Posterior cingulate gyrus (tissue), 11 donors: ENCODE results near the gene MOCS2.

Experiments used
- DNase-seq, 10 donors: peaks; one replicate each; pipeline versions ENCODE4 v3.0.0 to v3.0.0-alpha.2; 2020 to 2021; ENCODE audit warnings: mixed read lengths in 3 of 10
- intact Hi-C: fragments of 100-400 bp; cut with DNase I; formaldehyde crosslinking; loops from one replicate; pipeline ENCODE4 v1.15.1; 2023

The MOCS2 gene

GRCh38 chr5:53095931-53096525 is 13.5 kb downstream of the MOCS2 start:
- intact Hi-C loops = loop anchor here (1.0 to 10.0 kb wide), 2 partner anchors 111 to 148 kb away; partner anchors contain the start of gene ITGA2
- peak in 5 of 10 donors; percentile 28 to 72 (median 66) for DNase-seq

- intact Hi-C loops = loop anchor here (10.0 kb wide), 1 partner anchor 110 kb away; the partner anchor contains the start of gene ITGA2
- DNase-seq = peak in 5 of 10 donors; percentile 10 to 83 (median 26)
These were observed 14.3 kb downstream of the MOCS2 start for GRCh38 chr5:53095217-53095616.

GRCh38 chr5:53092242-53092641 is 17.3 kb downstream of the MOCS2 start:
- no peak for DNase-seq
- intact Hi-C loops = loop anchor here (10.0 kb wide), 1 partner anchor 107 kb away; the partner anchor contains the start of gene ITGA2

GRCh38 chr5:53091289-53091688 is 18.3 kb downstream of the MOCS2 start:
- intact Hi-C loops = loop anchor here (10.0 kb wide), 1 partner anchor 106 kb away; the partner anchor contains the start of gene ITGA2
- DNase-seq = no peak

- DNase-seq = no peak
- intact Hi-C loops = loop anchor here (10.0 kb wide), 1 partner anchor 105 kb away; the partner anchor contains the start of gene ITGA2
These were observed 19.3 kb downstream of the MOCS2 start for GRCh38 chr5:53090229-53090628.

- DNase-seq = no peak
- intact Hi-C loops = no loop called here
These were observed 20.0 kb downstream of the MOCS2 start for GRCh38 chr5:53089481-53089991.

- DNase-seq = peak in 9 of 10 donors; percentile 10 to 90 (median 32)
- intact Hi-C loops = no loop called here
These were observed 21.9 kb downstream of the MOCS2 start for GRCh38 chr5:53087621-53088121.

- DNase-seq = no peak
- intact Hi-C loops = no loop called here
These were observed 22.4 kb downstream of the MOCS2 start for GRCh38 chr5:53087171-53087570.

GRCh38 chr5:53084546-53085255 is 24.9 kb downstream of the MOCS2 start:
- intact Hi-C loops = no loop called here
- DNase-seq = no peak

GRCh38 chr5:53083927-53084326 is 25.6 kb downstream of the MOCS2 start:
- no peak for DNase-seq
- intact Hi-C loops = no loop called here

- intact Hi-C loops = no loop called here
- DNase-seq = no peak
These were observed 29.3 kb downstream of the MOCS2 start for GRCh38 chr5:53080271-53080670.

- no peak for DNase-seq
- intact Hi-C loops = no loop called here
These were observed 33.5 kb downstream of the MOCS2 start for GRCh38 chr5:53076014-53076583.

GRCh38 chr5:53073348-53073747 is 36.2 kb downstream of the MOCS2 start:
- intact Hi-C loops = no loop called here
- DNase-seq = no peak

- intact Hi-C loops = no loop called here
- DNase-seq = no peak
These were observed 37.8 kb downstream of the MOCS2 start for GRCh38 chr5:53071738-53072137.

GRCh38 chr5:53071298-53071697 is 38.3 kb downstream of the MOCS2 start:
- intact Hi-C loops = no loop called here

GRCh38 chr5:53069626-53070025 is 39.9 kb downstream of the MOCS2 start:
- DNase-seq = no peak
- intact Hi-C loops = no loop called here

More at GRCh38 chr5:53071298-53071697, 38.3 kb downstream of the MOCS2 start:
- no peak for DNase-seq

GRCh38 chr5:53068291-53068836 is 41.2 kb downstream of the MOCS2 start:
- no peak for DNase-seq
- intact Hi-C loops = no loop called here

GRCh38 chr5:53067641-53068040 is 41.9 kb downstream of the MOCS2 start:
- intact Hi-C loops = no loop called here
- DNase-seq = no peak

- intact Hi-C loops = no loop called here
- no peak for DNase-seq
These were observed 43.5 kb downstream of the MOCS2 start for GRCh38 chr5:53066088-53066487.

- DNase-seq = no peak
- intact Hi-C loops = no loop called here
These were observed 45.8 kb downstream of the MOCS2 start for GRCh38 chr5:53063791-53064190.

GRCh38 chr5:53063176-53063575 is 46.4 kb downstream of the MOCS2 start:
- no peak for DNase-seq
- intact Hi-C loops = no loop called here
